Erythroblast (primary cell): Measurements from ENCODE around the gene SLC2A3.
"Not testable (repeated sequence)": the region's sequence is repeated elsewhere in the genome, so short reads cannot be mapped to it uniquely, and the experiment has no call there.

Source experiments
- DNase-seq, 2 experiments: peaks; one replicate each; lab custom pipeline; 2025; lab: John Stamatoyannopoulos, UW
- GATA1 ChIP-seq: IDR thresholded peaks from 2 replicates; pipeline ENCODE4 v1.6.1; 2011; ENCODE audit warnings: low read depth, mild to moderate bottlenecking, control low read depth, low read length, moderate library complexity
- POLR2A ChIP-seq: IDR thresholded peaks from 2 replicates; pipeline ENCODE4 v1.6.1; 2011; ENCODE audit warnings: mild to moderate bottlenecking, low read length

The SLC2A3 gene

GRCh38 chr12:7935590-7936581 lies at the start of gene SLC2A3:
SLC2A3 (minus strand) TSS chr12:7936187; CDS start chr12:7936034, 153 bp downstream.
- TF ChIP-seq GATA1 (no peak), POLR2A (peak; percentile 82)
- peak; percentile 25 to 39 for DNase-seq

GRCh38 chr12:7984900-7985299 lies 48.9 kb upstream of the SLC2A3 start:
- TF ChIP-seq POLR2A (no peak), GATA1 (no peak)
- no peak for DNase-seq

GRCh38 chr12:7983460-7983859 lies 47.5 kb upstream of the SLC2A3 start:
- not testable (repeated sequence) for DNase-seq

GRCh38 chr12:7983019-7983418 lies 47.0 kb upstream of the SLC2A3 start:
- DNase-seq, result not testable (repeated sequence)

GRCh38 chr12:7982332-7982735 lies 46.3 kb upstream of the SLC2A3 start:
- not testable (repeated sequence) for DNase-seq

- TF ChIP-seq POLR2A (no peak), GATA1 (no peak)
- DNase-seq, result no peak
These were observed 45.5 kb upstream of the SLC2A3 start for GRCh38 chr12:7981446-7981845.

- DNase-seq, result not testable (repeated sequence)
These were observed 41.6 kb upstream of the SLC2A3 start for GRCh38 chr12:7977351-7978124.

- no peak for DNase-seq
- TF ChIP-seq POLR2A (no peak), GATA1 (no peak)
These were observed 37.5 kb upstream of the SLC2A3 start for GRCh38 chr12:7973457-7973825.

GRCh38 chr12:7972734-7973456 lies 36.9 kb upstream of the SLC2A3 start:
- no peak for TF ChIP-seq POLR2A
- TF ChIP-seq GATA1, result no peak
- no peak for DNase-seq

- DNase-seq, result not testable (repeated sequence)
These were observed 36.3 kb upstream of the SLC2A3 start for GRCh38 chr12:7972269-7972668.

- DNase-seq, result not testable (repeated sequence)
These were observed 35.8 kb upstream of the SLC2A3 start for GRCh38 chr12:7971765-7972164.

GRCh38 chr12:7970475-7971252 lies 34.7 kb upstream of the SLC2A3 start:
- TF ChIP-seq POLR2A, result peak; percentile 43
- no peak for TF ChIP-seq GATA1
- peak; percentile 63 to 72 for DNase-seq

- TF ChIP-seq POLR2A, result no peak
- TF ChIP-seq GATA1, result no peak
- DNase-seq, result no peak
These were observed 30.6 kb upstream of the SLC2A3 start for GRCh38 chr12:7966563-7966962.

GRCh38 chr12:7964669-7965068 lies 28.7 kb upstream of the SLC2A3 start:
- DNase-seq, result not testable (repeated sequence)
